Measurements from ENCODE around the gene FAM120AOS. TPM values are rescaled to one million over a fixed set of nuclear protein-coding genes. Genes with fewer than 3 reads are reported as not detected.

FAM120AOS gene
- total RNA-seq, 1 donor from 2014 or later: 38.7 TPM

GRCh38 chr9:93461414-93461743, 8.0 kb upstream of the FAM120AOS start:
- no peak for DNase-seq (ENCODE audit: low spot score)
- Mint-ChIP-seq H3K4me1 (ENCODE audit: unreplicated experiment) (peaks cover 34% of the 10 kb centered on the region), H3K9me3 (ENCODE audit: unreplicated experiment) (no peaks in the 10 kb centered on the region), H3K4me3 (ENCODE audit: unreplicated experiment) (no peak overlapping the region), H3K27ac (ENCODE audit: unreplicated experiment) (no peak overlapping the region), H3K36me3 (ENCODE audit: low read depth, unreplicated experiment) (peaks cover 9% of the 10 kb centered on the region), H3K27me3 (ENCODE audit: unreplicated experiment) (peaks cover 5% of the 10 kb centered on the region)
- TF ChIP-seq CTCF (IDR thresholded peaks at IDR 0.05; ENCODE audit: unreplicated experiment): no peak

- Mint-ChIP-seq H3K9me3 (ENCODE audit: unreplicated experiment) (no peaks in the 10 kb centered on the region), H3K27me3 (ENCODE audit: unreplicated experiment) (peaks cover 5% of the 10 kb centered on the region), H3K27ac (ENCODE audit: unreplicated experiment) (no peak overlapping the region), H3K36me3 (ENCODE audit: low read depth, unreplicated experiment) (peaks cover 9% of the 10 kb centered on the region), H3K4me1 (ENCODE audit: unreplicated experiment) (peaks cover 31% of the 10 kb centered on the region), H3K4me3 (ENCODE audit: unreplicated experiment) (no peak overlapping the region)
- no peak for TF ChIP-seq CTCF (IDR thresholded peaks at IDR 0.05; ENCODE audit: unreplicated experiment)
- no peak for DNase-seq (ENCODE audit: low spot score)
These were observed 7.5 kb upstream of the FAM120AOS start for GRCh38 chr9:93460689-93461413.

GRCh38 chr9:93459432-93459847, 6.1 kb upstream of the FAM120AOS start:
- Mint-ChIP-seq H3K27ac (ENCODE audit: unreplicated experiment) (no peak overlapping the region), H3K4me1 (ENCODE audit: unreplicated experiment) (peaks cover 20% of the 10 kb centered on the region), H3K27me3 (ENCODE audit: unreplicated experiment) (peaks cover 5% of the 10 kb centered on the region)

GRCh38 chr9:93458712-93459111, 5.3 kb upstream of the FAM120AOS start:
- peaks cover 23% of the 10 kb centered on the region for H3K4me1 Mint-ChIP-seq (ENCODE audit: unreplicated experiment)
- no peak for DNase-seq (ENCODE audit: low spot score)
- no peaks in the 10 kb centered on the region for H3K9me3 Mint-ChIP-seq (ENCODE audit: unreplicated experiment)
- no peak for TF ChIP-seq CTCF (IDR thresholded peaks at IDR 0.05; ENCODE audit: unreplicated experiment)
- peaks cover 5% of the 10 kb centered on the region for H3K27me3 Mint-ChIP-seq (ENCODE audit: unreplicated experiment)
- no peak overlapping the region for H3K4me3 Mint-ChIP-seq (ENCODE audit: unreplicated experiment)
- peaks cover 9% of the 10 kb centered on the region for H3K36me3 Mint-ChIP-seq (ENCODE audit: low read depth, unreplicated experiment)
- no peak overlapping the region for H3K27ac Mint-ChIP-seq (ENCODE audit: unreplicated experiment)

More at GRCh38 chr9:93459432-93459847, 6.1 kb upstream of the FAM120AOS start:
- Mint-ChIP-seq H3K9me3 (ENCODE audit: unreplicated experiment) (no peaks in the 10 kb centered on the region), H3K4me3 (ENCODE audit: unreplicated experiment) (no peak overlapping the region), H3K36me3 (ENCODE audit: low read depth, unreplicated experiment) (peaks cover 9% of the 10 kb centered on the region)
- no peak for DNase-seq (ENCODE audit: low spot score)
- TF ChIP-seq CTCF (IDR thresholded peaks at IDR 0.05; ENCODE audit: unreplicated experiment): no peak

DNA sequence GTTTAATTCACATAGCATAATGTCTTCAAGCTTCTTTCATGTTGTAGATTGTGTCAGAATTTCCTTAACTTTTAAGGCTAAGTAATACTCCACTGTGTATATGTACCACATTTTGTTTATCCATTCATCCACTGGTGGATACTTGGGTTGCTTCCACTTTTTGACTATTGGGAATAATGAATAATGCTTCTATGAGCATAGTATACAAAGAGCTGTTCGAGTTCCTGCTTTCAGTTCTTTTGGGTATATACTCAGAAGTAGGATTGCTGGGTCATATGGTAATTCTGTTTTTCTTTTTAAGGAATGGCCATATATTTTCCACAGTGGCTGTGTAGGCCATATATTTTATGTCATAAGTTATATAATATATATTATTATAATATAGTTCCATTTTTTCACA, 3.6 kb upstream of the FAM120AOS start:
- TF ChIP-seq CTCF (IDR thresholded peaks at IDR 0.05; ENCODE audit: unreplicated experiment): no peak
- H3K4me1 Mint-ChIP-seq (ENCODE audit: unreplicated experiment): peaks cover 23% of the 10 kb centered on the region
- DNase-seq (ENCODE audit: low spot score): no peak
- no peak overlapping the region for H3K27ac Mint-ChIP-seq (ENCODE audit: unreplicated experiment)
- no peaks in the 10 kb centered on the region for H3K9me3 Mint-ChIP-seq (ENCODE audit: unreplicated experiment)
- H3K4me3 Mint-ChIP-seq (ENCODE audit: unreplicated experiment): no peak overlapping the region
- H3K36me3 Mint-ChIP-seq (ENCODE audit: low read depth, unreplicated experiment): peaks cover 13% of the 10 kb centered on the region
- H3K27me3 Mint-ChIP-seq (ENCODE audit: unreplicated experiment): peaks cover 15% of the 10 kb centered on the region

Data from endothelial cell (in vitro differentiated cells).